Measurements from ENCODE around the gene ELOF1.
"Not testable (repeated sequence)": the region's sequence is repeated elsewhere in the genome, so short reads cannot be mapped to it uniquely, and the experiment has no call there.

Gene ELOF1

GRCh38 chr19:11558881-11559828 lies at the start of gene ELOF1:
ELOF1 (minus strand) TSS chr19:11559230; CDS start chr19:11554347, 4,883 bp downstream.
- peak; percentile 96 to 97 for ATAC-seq

GRCh38 chr19:11606484-11606883 lies 47.5 kb upstream of the ELOF1 start:
- no peak for ATAC-seq

- not testable (repeated sequence) for ATAC-seq
These were observed 40.7 kb upstream of the ELOF1 start for GRCh38 chr19:11599704-11600103.

- ATAC-seq: no peak
These were observed 39.7 kb upstream of the ELOF1 start for GRCh38 chr19:11598746-11599145.

- ATAC-seq: no peak
These were observed 39.1 kb upstream of the ELOF1 start for GRCh38 chr19:11598103-11598483.

GRCh38 chr19:11597202-11598102 lies 38.4 kb upstream of the ELOF1 start, which contains the start of gene ZNF627:
ZNF627 (plus strand) TSS chr19:11597483; CDS start chr19:11597628, 145 bp downstream.
- peak; percentile 100 for ATAC-seq

- ATAC-seq: no peak
These were observed 37.1 kb upstream of the ELOF1 start for GRCh38 chr19:11596156-11596555.

- no peak for ATAC-seq
These were observed 35.1 kb upstream of the ELOF1 start for GRCh38 chr19:11594084-11594483.

- ATAC-seq: no peak
These were observed 29.1 kb upstream of the ELOF1 start for GRCh38 chr19:11587975-11588631.

- peak; percentile 84 for ATAC-seq
These were observed 28.4 kb upstream of the ELOF1 start for GRCh38 chr19:11587302-11587974.

- ATAC-seq: no peak
These were observed 27.3 kb upstream of the ELOF1 start for GRCh38 chr19:11586331-11586730.

- ATAC-seq: peak; percentile 89 to 91
These were observed 22.7 kb upstream of the ELOF1 start for GRCh38 chr19:11581740-11582139.

- ATAC-seq: no peak
These were observed 21.1 kb upstream of the ELOF1 start for GRCh38 chr19:11580116-11580515.

- peak in 1 of 2 donors; percentile 57 for ATAC-seq
These were observed 19.5 kb upstream of the ELOF1 start for GRCh38 chr19:11578258-11579142.

- no peak for ATAC-seq
These were observed 18.6 kb upstream of the ELOF1 start, which contains the start of gene ACP5 for GRCh38 chr19:11577451-11578257. ACP5 (minus strand) TSS chr19:11577645; CDS start chr19:11577317, 328 bp downstream.

GRCh38 chr19:11576227-11576626 lies 17.2 kb upstream of the ELOF1 start:
- no peak for ATAC-seq

GRCh38 chr19:11574689-11575088 lies 15.7 kb upstream of the ELOF1 start:
- no peak for ATAC-seq

- ATAC-seq: not testable (repeated sequence)
These were observed 14.7 kb upstream of the ELOF1 start for GRCh38 chr19:11573763-11574162.

GRCh38 chr19:11573354-11573753 lies 14.3 kb upstream of the ELOF1 start:
- ATAC-seq: not testable (repeated sequence)

- no peak for ATAC-seq
These were observed 11.0 kb upstream of the ELOF1 start for GRCh38 chr19:11570039-11570462.

Measured in activated CD4-positive, CD25-positive, alpha-beta regulatory T cell treated with anti-CD3 and anti-CD28 coated beads, Interleukin-2, amount 50 U/mL, for 24 hours (primary cell).